SK-N-SH treated with all-trans-retinoic acid at 6 μM for 48 hours (cell line): ENCODE data around the gene CNPY1.

Experiments used
- ARNTL ChIP-seq: fragments of 450-650 bp; formaldehyde crosslinking; IDR thresholded peaks from 2 replicates; pipeline ENCODE4 v1.5.0; 2020; ENCODE audit warnings: low read depth, mild to moderate bottlenecking, moderate library complexity, borderline replicate concordance
- BACH2 ChIP-seq: fragments of 250-450 bp; sonication (Bioruptor Pico); IDR thresholded peaks from 2 replicates; pipeline ENCODE4 v1.9.0; 2021; ENCODE audit warnings: mild to moderate bottlenecking, borderline replicate concordance
- CSDC2 ChIP-seq: fragments of 250-450 bp; sonication (Bioruptor Pico); IDR thresholded peaks from 2 replicates; pipeline ENCODE4 v1.5.0; 2020; ENCODE audit warnings: mild to moderate bottlenecking, moderate library complexity
- ESRRG ChIP-seq: fragments of 250-450 bp; sonication (Bioruptor Pico); IDR thresholded peaks from 2 replicates; pipeline ENCODE4 v1.6.1; 2021; ENCODE audit warnings: mild to moderate bottlenecking
- ISL1 ChIP-seq: fragments of 250-450 bp; sonication (Bioruptor Pico); IDR thresholded peaks from 2 replicates; pipeline ENCODE4 v2.1.2; 2022; ENCODE audit warnings: mild to moderate bottlenecking, moderate library complexity
- OSR1 ChIP-seq: fragments of 250-450 bp; sonication (Bioruptor Pico); IDR thresholded peaks from 2 replicates; pipeline ENCODE4 v1.8.0; 2022; ENCODE audit warnings: moderate library complexity, mild to moderate bottlenecking, inconsistent platforms
- PATZ1 ChIP-seq: fragments of 250-450 bp; sonication (Bioruptor Pico); IDR thresholded peaks from 2 replicates; pipeline ENCODE4 v1.8.0; 2020; ENCODE audit warnings: mild to moderate bottlenecking, moderate library complexity, borderline replicate concordance
- RARB ChIP-seq: fragments of 250-450 bp; sonication (Bioruptor Pico); IDR thresholded peaks from 2 replicates; pipeline ENCODE4 v1.8.0; 2021; ENCODE audit warnings: mild to moderate bottlenecking, moderate library complexity
- SNAI2 ChIP-seq: fragments of 250-450 bp; sonication (Bioruptor Pico); IDR thresholded peaks from 2 replicates; pipeline ENCODE4 v1.5.0; 2020; ENCODE audit warnings: mild to moderate bottlenecking, moderate library complexity
- TCF4 ChIP-seq: fragments of 250-450 bp; sonication (Bioruptor Pico); IDR thresholded peaks from 2 replicates; pipeline ENCODE4 v1.8.0; 2021; ENCODE audit warnings: mild to moderate bottlenecking, moderate library complexity, borderline replicate concordance
- TOX ChIP-seq: fragments of 250-450 bp; sonication (Bioruptor Pico); IDR thresholded peaks from 2 replicates; pipeline ENCODE4 v1.8.0; 2021; ENCODE audit warnings: mild to moderate bottlenecking, moderate library complexity, borderline replicate concordance
- ZFP30 ChIP-seq: fragments of 450-650 bp; formaldehyde crosslinking; IDR thresholded peaks from 2 replicates; pipeline ENCODE4 v1.5.0; 2022; ENCODE audit warnings: mild to moderate bottlenecking, moderate library complexity

GRCh38 chr7:155520114-155520513 is 26.2 kb downstream of the CNPY1 start:
- TF ChIP-seq PATZ1 (CRISPR knock-in tag) = no peak
- no peak for TF ChIP-seq ARNTL (CRISPR knock-in tag)
- no peak for TF ChIP-seq OSR1
- TF ChIP-seq TOX (CRISPR knock-in tag) = no peak
- no peak for TF ChIP-seq ZFP30
- TF ChIP-seq RARB (CRISPR knock-in tag) = no peak
- no peak for TF ChIP-seq TCF4 (CRISPR knock-in tag)
- TF ChIP-seq CSDC2 = no peak
- no peak for TF ChIP-seq BACH2 (CRISPR knock-in tag)
- TF ChIP-seq SNAI2 (CRISPR knock-in tag) = no peak
- TF ChIP-seq ISL1 (CRISPR knock-in tag) = no peak
- TF ChIP-seq ESRRG (CRISPR knock-in tag) = no peak
